Left lung (tissue), 10 donors: ENCODE data around the gene NTRK2. TPM values are rescaled to one million over a fixed set of nuclear protein-coding genes. Genes with fewer than 3 reads are reported as not detected.

Experiments
- ATAC-seq: fragments of 200-7000 bp; cut with Tn5 transposase; one replicate; pipeline ENCODE4 v1.9.1; 2020; ENCODE audit warnings: moderate library complexity
- DNase-seq, 4 donors: peaks; one replicate each; pipeline ENCODE4 v3.0.0-alpha.2; 2013 to 2020
- H3K27ac ChIP-seq, 2 donors: fragments of 200-600 bp; sonication (generic) in 1 of 2; one replicate each; pipeline versions ENCODE4 v1.5.0 to v1.8.0; 2020 to 2021
- H3K27me3 ChIP-seq, 2 donors: fragments of 200-600 bp; sonication (generic) in 1 of 2; one replicate each; pipeline versions ENCODE4 v1.5.0 to v1.8.0; 2020 to 2021
- H3K36me3 ChIP-seq, 2 donors: fragments of 200-600 bp; sonication (generic) in 1 of 2; one replicate each; pipeline versions ENCODE4 v1.5.0 to v1.8.0; 2020 to 2021
- H3K4me1 ChIP-seq, 2 donors: fragments of 200-600 bp; one replicate each; pipeline ENCODE4 v1.8.0; 2021
- H3K4me3 ChIP-seq, 2 donors: fragments of 200-600 bp; sonication (generic) in 1 of 2; one replicate each; pipeline versions ENCODE4 v1.5.0 to v1.8.0; 2020 to 2021; ENCODE audit warnings: mild to moderate bottlenecking in 1 of 2
- H3K9me3 ChIP-seq, 2 donors: fragments of 200-600 bp; sonication (generic) in 1 of 2; one replicate each; pipeline versions ENCODE4 v1.5.0 to v1.8.0; 2020 to 2021
- CTCF ChIP-seq, 2 donors: fragments of 200-600 bp; sonication (generic) in 1 of 2; IDR thresholded peaks; one replicate each; pipeline versions ENCODE4 v1.5.0 to v1.8.0; 2021; ENCODE audit warnings: antibody characterized with exemption in 2 of 2
- intact Hi-C, 2 donors: fragments of 100-400 bp; cut with DNase I; formaldehyde crosslinking; loops; one replicate each; pipeline versions ENCODE4 v1.11.2 to v1.14.2; 2022
- polyA plus RNA-seq, 6 donors: library from polyadenylated mRNA; unstranded; fragments of 120-200 nt; gene quantifications; one replicate each; pipeline ENCODE4 v1.2.1, GENCODE V29; 2013; ENCODE audit not compliant: insufficient read length in 6 of 6
- total RNA-seq, 2 donors: library from RNA; stranded (reverse); fragmentation: NEBNext Ultra II Directional; extraction: Animal tissue kit (Norgen Biotek cat#: 25700); gene quantifications; one replicate each; pipeline ENCODE4 v1.2.1, GENCODE V29; 2021
- donor health status: DM: no; HTN: yes; CAD: no.
- donor health status: DM: no; HTN: no; CAD: no.

NTRK2 gene
- total and polyA plus RNA-seq, 8 donors = 0.29 to 3.8 (median 1.7) TPM

GRCh38 chr9:84748112-84748511, 78.6 kb downstream of the NTRK2 start:
- intact Hi-C loops = no loop called here
- H3K27me3 ChIP-seq = no peaks in the 10 kb centered on the region
- no peak overlapping the region for H3K4me3 ChIP-seq
- DNase-seq (no peak), ATAC-seq (no peak)
- no peak for TF ChIP-seq CTCF (IDR thresholded peaks at IDR 0.05)
- no peaks in the 10 kb centered on the region for H3K36me3 ChIP-seq
- H3K4me1 ChIP-seq = no peaks in the 10 kb centered on the region
- no peak overlapping the region for H3K27ac ChIP-seq
- no peaks in the 10 kb centered on the region for H3K9me3 ChIP-seq

- DNase-seq (no peak), ATAC-seq (no peak)
These were observed 80.8 kb downstream of the NTRK2 start for GRCh38 chr9:84750152-84750865.

GRCh38 chr9:84751921-84752320, 82.4 kb downstream of the NTRK2 start:
- H3K27me3 ChIP-seq = no peaks in the 10 kb centered on the region
- H3K27ac ChIP-seq = no peak overlapping the region
- H3K4me1 ChIP-seq = no peaks in the 10 kb centered on the region
- intact Hi-C loops = no loop called here
- DNase-seq = no peak
- peak; percentile 32 for ATAC-seq
- H3K4me3 ChIP-seq = no peak overlapping the region
- H3K9me3 ChIP-seq = no peaks in the 10 kb centered on the region
- TF ChIP-seq CTCF (IDR thresholded peaks at IDR 0.05) = no peak
- no peaks in the 10 kb centered on the region for H3K36me3 ChIP-seq

More at GRCh38 chr9:84750152-84750865, 80.8 kb downstream of the NTRK2 start:
- Histone ChIP-seq H3K27ac (no peak overlapping the region), H3K9me3 (no peaks in the 10 kb centered on the region), H3K4me1 (no peaks in the 10 kb centered on the region), H3K4me3 (no peak overlapping the region), H3K27me3 (no peaks in the 10 kb centered on the region), H3K36me3 (no peaks in the 10 kb centered on the region)
- TF ChIP-seq CTCF (IDR thresholded peaks at IDR 0.05) = no peak
- intact Hi-C loops = no loop called here

GRCh38 chr9:84754461-84754860, 84.9 kb downstream of the NTRK2 start:
- ATAC-seq (no peak), DNase-seq (no peak)
- TF ChIP-seq CTCF (IDR thresholded peaks at IDR 0.05) = no peak
- no peaks in the 10 kb centered on the region for H3K27me3 ChIP-seq
- no peak overlapping the region for H3K27ac ChIP-seq
- no peaks in the 10 kb centered on the region for H3K9me3 ChIP-seq
- no peaks in the 10 kb centered on the region for H3K36me3 ChIP-seq
- no peaks in the 10 kb centered on the region for H3K4me1 ChIP-seq
- H3K4me3 ChIP-seq = no peak overlapping the region
- intact Hi-C loops = no loop called here

GRCh38 chr9:84754881-84755280, 85.4 kb downstream of the NTRK2 start:
- no peak for DNase-seq
- no peak overlapping the region for H3K4me3 ChIP-seq
- H3K27ac ChIP-seq = no peak overlapping the region
- no peaks in the 10 kb centered on the region for H3K27me3 ChIP-seq
- H3K9me3 ChIP-seq = no peaks in the 10 kb centered on the region
- H3K36me3 ChIP-seq = no peaks in the 10 kb centered on the region
- H3K4me1 ChIP-seq = no peaks in the 10 kb centered on the region
- ATAC-seq = no peak
- no peak for TF ChIP-seq CTCF (IDR thresholded peaks at IDR 0.05)
- intact Hi-C loops = no loop called here
